Activated effector memory CD4-positive, alpha-beta T cell treated with anti-CD3 and anti-CD28 coated beads, Interleukin-2, amount 50 U/mL, for 16 hours (primary cell): ENCODE data around the gene SLC38A8.

Experiments used
- DNase-seq: peaks from one replicate; pipeline ENCODE4 v3.0.0-alpha.2; 2020

SLC38A8 gene

GRCh38 chr16:84068041-84068440 is 25.4 kb upstream of the SLC38A8 start:
- no peak for DNase-seq

DNA sequence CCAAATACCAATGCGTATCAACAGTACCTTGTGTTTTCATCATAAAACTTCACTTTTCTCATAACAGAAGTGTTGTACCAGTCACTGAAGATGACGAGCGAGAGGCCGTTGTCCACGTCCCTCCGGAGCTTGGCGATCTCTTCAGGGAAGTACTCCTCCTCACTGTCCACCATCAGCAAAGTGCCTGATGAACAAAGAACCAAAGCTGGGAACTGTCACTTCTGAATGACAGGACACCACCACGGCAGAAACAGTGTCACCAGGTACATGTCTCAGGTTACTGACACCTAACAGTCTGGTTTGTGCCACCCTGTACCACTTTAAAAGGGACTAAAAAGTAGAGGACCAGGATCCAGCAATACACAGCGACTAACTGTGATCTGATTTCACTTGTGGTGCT is 25.0 kb upstream of the SLC38A8 start:
- DNase-seq: no peak

GRCh38 chr16:84065536-84066132 is 23.0 kb upstream of the SLC38A8 start:
- no peak for DNase-seq

GRCh38 chr16:84063980-84064379 is 21.4 kb upstream of the SLC38A8 start:
- no peak for DNase-seq

DNA sequence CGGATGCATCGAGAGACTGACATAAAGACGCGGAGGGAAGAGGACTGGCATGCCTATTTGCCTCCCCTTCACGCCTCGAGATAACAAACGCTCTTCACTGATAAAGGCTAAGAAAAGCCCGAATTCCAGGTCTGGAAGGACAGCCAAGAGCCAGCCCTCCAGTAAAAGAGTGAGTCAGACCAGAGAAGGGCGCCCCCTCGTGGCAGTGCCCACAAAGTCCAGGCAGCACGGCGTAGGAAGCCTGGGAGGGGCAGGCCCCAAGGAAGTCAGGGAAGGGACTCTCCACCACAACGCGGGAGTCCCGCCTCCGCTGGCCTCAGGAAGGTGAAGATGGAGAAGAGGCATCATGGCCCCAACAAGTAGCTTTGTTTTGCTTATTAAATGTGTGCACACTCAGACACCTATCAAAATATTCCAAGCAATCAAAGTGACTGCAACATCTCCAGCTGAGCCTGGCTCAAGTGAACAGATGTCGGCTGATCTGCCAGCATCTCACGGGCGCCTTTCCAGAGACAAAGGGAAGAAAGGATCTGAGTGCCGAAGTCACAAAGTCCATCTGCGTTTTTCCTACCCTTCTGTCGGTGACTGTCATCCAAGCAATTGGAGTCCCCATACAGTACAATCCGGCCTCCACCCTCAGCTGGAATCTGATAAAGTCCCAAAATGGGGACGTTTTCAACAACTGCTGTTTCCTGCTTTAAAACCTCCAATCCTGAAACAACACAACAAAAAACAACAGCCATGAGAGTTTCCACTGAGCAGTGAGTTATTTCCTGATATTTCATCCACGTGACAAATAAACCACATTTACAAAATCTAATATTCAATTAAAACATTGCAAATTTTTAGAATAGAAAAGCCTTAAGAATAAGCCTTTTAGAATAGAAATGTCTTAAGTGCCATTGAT is 20.4 kb upstream of the SLC38A8 start:
- DNase-seq: peak; percentile 89

DNA sequence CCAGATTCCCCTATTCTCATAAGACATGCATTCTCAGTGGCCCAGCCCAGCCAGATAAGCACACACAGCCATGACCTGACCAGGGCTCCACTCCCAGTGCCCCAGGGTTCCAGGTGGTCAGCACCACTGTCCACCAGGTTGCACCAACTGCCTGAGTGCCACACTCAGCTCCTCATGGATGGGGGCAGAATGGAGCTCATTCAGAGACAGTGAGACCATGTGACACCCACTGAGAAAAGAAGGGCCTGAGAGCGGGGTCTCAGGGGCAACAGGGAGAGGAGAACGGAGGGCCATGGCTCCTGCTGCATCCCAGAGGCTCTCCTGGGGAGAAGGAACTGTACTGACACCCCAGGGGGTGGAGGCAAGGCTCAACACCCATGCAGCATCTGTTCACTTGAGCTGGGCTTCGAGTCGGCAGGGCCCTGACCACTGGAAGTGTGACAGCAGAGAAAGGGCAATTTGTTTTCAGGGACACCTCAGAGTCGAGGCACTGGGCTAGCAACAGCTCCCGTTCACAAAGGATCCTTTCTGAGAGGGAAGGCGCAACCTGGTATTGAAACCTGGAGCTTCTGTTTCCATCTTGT is 18.7 kb upstream of the SLC38A8 start:
- DNase-seq: no peak

DNA sequence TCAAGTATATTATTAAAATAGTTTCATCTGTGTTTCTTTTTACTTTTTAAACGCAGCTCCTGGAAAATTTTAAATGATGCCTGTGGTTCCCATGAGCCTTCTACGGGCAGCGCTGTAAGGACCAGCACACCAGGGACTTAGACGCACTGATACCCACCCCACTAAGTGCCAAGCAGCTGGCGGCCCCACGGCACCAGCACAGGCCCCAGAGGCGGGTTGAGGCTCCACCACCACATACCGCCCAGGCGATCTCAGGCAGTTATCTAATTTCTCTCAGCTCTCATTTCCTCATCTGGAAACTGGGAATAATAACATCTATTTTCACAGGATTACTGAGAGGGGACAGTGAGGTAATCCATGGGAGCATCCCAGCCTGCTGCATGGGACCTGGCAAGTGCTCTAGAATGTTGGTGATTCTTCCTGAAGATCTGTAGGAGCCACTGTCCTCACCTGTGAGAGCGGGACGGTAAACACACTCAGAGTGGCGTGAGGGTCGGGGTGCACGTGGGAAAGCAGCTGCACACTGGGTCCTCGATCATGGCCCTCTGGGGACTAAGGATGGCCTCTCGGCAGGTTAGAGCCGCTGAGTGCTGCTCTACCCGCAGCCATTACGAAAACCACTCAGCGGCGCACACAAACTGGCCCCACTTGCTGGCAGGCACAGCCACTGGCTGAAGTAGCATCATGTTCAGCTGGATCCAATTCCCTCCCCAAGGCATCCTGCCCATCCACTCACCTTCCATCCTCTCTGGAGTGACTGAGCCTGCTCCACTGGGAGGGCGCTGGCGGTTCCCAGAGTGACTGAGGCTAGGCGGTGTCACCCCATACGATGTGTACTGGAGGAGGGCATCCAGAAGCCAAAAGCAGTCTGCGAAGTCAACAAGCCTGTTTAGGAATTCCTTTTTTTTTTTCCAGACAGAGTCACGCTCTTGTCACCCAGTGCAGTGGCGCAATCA is 17.6 kb upstream of the SLC38A8 start:
- DNase-seq: no peak

- DNase-seq: no peak
Observed at GRCh38 chr16:84059111-84059510, 16.5 kb upstream of the SLC38A8 start.

GRCh38 chr16:84058664-84059063 is 16.1 kb upstream of the SLC38A8 start:
- DNase-seq: no peak

GRCh38 chr16:84058211-84058610 is 15.6 kb upstream of the SLC38A8 start:
- DNase-seq: no peak

- DNase-seq: no peak
Observed at GRCh38 chr16:84056933-84057332, 14.3 kb upstream of the SLC38A8 start.

- DNase-seq: no peak
Observed at GRCh38 chr16:84055801-84056634, 13.4 kb upstream of the SLC38A8 start.

DNA sequence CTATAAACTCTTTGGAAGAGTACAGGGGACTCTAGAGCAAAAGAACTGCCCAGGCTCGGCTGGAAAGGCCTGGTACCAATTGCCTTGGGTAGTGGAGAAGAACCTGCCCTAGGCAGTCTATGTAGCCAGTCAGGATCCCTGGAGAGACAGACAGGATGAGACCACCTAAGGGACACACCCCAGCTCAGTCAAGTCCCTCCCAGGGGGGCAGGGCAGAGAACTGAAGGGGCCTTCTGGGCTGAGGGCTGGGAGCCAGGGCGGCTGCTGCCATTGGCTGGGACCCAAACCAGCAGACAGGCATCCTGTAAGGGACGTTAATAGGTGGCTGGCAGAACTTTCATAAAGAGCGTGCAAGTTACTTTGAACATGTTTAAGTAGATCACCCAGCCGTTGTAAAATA is 12.8 kb upstream of the SLC38A8 start:
- DNase-seq: no peak

GRCh38 chr16:84054916-84055315 is 12.3 kb upstream of the SLC38A8 start:
- no peak for DNase-seq

DNA sequence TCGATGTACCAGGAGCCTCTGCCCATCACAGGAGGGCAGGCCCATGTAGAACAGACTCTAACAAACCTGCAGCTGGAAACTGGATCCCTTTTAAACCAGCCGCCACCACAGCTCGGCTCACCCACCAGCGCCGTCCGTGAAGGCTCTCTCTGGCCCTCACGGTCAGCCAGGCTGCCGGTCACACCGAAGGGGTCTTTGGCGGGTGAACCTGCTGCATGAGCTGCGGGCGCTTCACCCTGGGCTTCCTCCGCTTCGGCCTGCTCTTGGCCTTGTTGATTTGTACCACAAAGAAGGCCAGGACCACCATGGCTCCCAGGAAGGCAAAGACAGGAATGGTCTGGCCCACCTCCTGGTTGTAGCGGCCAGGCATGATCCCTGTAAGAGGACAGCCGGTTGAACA is 11.7 kb upstream of the SLC38A8 start:
- peak; percentile 56 for DNase-seq

DNA sequence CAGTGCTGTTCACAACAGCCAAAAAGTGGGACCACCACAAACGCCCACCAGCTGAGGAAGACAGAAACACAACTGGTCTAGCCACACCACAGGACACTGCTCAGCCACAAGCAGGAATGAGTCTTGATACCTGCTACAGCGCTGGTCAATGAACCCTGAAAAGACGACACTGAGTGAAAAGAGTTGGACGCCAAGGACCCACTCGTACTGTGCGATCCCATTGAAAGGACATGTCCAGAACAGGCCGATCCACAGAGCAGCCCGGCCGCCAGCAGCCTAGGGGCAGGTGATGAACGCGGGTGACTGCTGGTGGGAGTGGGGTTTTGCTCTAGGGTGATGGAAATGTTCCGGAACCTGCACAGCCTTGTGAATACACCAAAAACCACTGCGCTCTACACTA is 10.6 kb upstream of the SLC38A8 start:
- peak; percentile 47 for DNase-seq

- DNase-seq: peak; percentile 53
Observed at GRCh38 chr16:84052071-84052622, 9.6 kb upstream of the SLC38A8 start.

GRCh38 chr16:84050316-84050715 is 7.7 kb upstream of the SLC38A8 start:
- DNase-seq: peak; percentile 43

DNA sequence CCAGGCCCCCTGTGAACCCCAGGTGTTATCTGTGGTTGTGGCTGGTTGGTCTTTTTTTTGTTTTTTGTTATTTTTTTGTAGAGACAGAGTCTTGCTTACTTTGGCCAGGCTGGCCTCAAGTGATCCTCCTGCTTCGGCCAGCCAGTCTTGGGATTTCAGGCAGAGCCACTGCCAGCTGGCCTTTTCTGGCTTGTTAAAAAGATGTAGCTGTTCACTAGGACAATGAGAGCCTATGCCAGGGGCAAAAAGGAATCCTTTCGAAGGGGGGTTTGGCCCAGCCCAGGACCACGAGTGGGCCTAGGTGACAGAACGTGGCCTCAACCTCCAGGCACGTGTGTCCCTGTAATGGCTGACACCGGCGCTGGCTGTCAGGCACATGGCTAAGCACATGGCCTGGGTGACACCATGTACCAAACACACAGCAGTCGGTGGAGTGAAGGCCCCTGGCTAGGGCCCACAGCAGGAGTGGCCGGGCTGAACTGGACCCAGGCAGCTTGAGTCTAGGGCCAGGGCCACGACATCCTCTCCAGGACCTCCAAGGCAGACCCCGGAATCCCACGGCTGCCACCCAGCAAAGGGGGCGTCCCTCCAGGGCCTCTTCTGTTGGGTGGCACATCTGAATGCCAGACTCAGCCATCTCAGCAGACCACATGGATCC is 6.9 kb upstream of the SLC38A8 start:
- DNase-seq: peak; percentile 51

DNA sequence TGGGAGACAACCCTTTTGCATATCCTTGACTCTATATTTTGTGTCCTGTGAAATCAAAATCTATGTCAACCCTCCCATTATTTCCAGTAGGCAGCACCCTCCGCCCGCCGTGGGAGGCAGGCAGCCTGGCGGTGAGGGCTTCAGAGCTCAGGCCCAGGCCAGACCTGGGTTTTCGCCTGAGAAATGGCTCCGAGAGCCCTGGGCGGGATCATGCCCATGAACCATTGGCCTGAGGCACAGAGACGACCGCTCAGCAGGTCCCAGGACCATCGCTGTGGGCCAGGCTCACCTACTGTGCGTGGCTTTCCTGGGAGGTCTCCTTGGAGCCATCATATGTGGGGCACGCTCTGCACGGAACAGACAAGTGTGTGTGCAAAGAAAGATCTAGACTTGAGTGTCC is 6.3 kb upstream of the SLC38A8 start:
- DNase-seq: peak; percentile 59

DNA sequence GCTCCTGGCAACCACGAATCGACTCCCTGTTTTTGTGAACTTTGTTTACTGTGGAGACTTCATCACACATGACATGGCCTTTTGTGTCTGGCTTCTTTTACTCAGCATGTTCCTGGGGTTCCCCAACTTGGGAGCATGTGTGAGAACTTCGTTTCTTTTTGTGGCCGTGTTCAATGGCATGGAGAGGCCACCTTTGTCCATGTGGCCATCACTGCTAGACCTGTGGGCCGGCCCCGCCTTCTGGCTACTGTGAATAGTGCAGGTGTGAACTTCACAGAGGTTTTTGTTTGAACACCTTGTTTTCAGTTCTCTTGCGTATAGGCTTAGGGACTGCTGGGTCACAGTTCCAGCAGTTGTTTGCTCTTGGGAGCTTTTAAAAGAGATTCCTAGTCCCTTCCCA is 5.7 kb upstream of the SLC38A8 start:
- DNase-seq: no peak
